Measurements from ENCODE around the gene ZNF423.

ZNF423 gene

GRCh38 chr16:49470513-49470991 is 385.4 kb downstream of the ZNF423 start:
- no peak overlapping the region for H3K4me3 ChIP-seq (ENCODE audit: low read depth, low read length)
- no peak for TF ChIP-seq CTCF (IDR thresholded peaks at IDR 0.05; ENCODE audit: low read depth, low read length, missing control alignments)
- no peak for DNase-seq (ENCODE audit: low read depth)

- DNase-seq (ENCODE audit: low read depth): no peak
- TF ChIP-seq CTCF (IDR thresholded peaks at IDR 0.05; ENCODE audit: low read depth, low read length, missing control alignments): no peak
- no peak overlapping the region for H3K4me3 ChIP-seq (ENCODE audit: low read depth, low read length)
Observed at GRCh38 chr16:49469930-49470451, 385.9 kb downstream of the ZNF423 start.

GRCh38 chr16:49469311-49469670 is 386.6 kb downstream of the ZNF423 start:
- no peak for TF ChIP-seq CTCF (IDR thresholded peaks at IDR 0.05; ENCODE audit: low read depth, low read length, missing control alignments)
- H3K4me3 ChIP-seq (ENCODE audit: low read depth, low read length): no peak overlapping the region
- no peak for DNase-seq (ENCODE audit: low read depth)

GRCh38 chr16:49468611-49469310 is 387.2 kb downstream of the ZNF423 start:
- no peak overlapping the region for H3K4me3 ChIP-seq (ENCODE audit: low read depth, low read length)
- TF ChIP-seq CTCF (IDR thresholded peaks at IDR 0.05; ENCODE audit: low read depth, low read length, missing control alignments): no peak
- DNase-seq (ENCODE audit: low read depth): no peak

GRCh38 chr16:49467540-49468372 is 388.2 kb downstream of the ZNF423 start:
- no peak for TF ChIP-seq CTCF (IDR thresholded peaks at IDR 0.05; ENCODE audit: low read depth, low read length, missing control alignments)
- DNase-seq (ENCODE audit: low read depth): no peak

GRCh38 chr16:49466881-49467280 is 389.0 kb downstream of the ZNF423 start:
- no peak for TF ChIP-seq CTCF (IDR thresholded peaks at IDR 0.05; ENCODE audit: low read depth, low read length, missing control alignments)
- H3K4me3 ChIP-seq (ENCODE audit: low read depth, low read length): no peak overlapping the region
- DNase-seq (ENCODE audit: low read depth): no peak

More at GRCh38 chr16:49467540-49468372, 388.2 kb downstream of the ZNF423 start:
- no peak overlapping the region for H3K4me3 ChIP-seq (ENCODE audit: low read depth, low read length)

All from GM12864 (cell line).